Bronchial epithelial cell (primary cell): Measurements from ENCODE around the gene ZNF429. TPM values are rescaled to one million over a fixed set of nuclear protein-coding genes. Genes with fewer than 3 reads are reported as not detected.

Experiments
- DNase-seq: peaks from one replicate; pipeline ENCODE4 v3.0.0-alpha.2; 2010; ENCODE audit warnings: low read depth
- FAIRE-seq: peaks from 2 replicates; lab custom pipeline; 2011; peaks lifted over from hg19 to GRCh38; lab: Jason Lieb, UNC
- H3K27me3 ChIP-seq: 2 replicates; pipeline ENCODE4 v1.5.1; 2011; ENCODE audit warnings: low read length; ENCODE audit not compliant: control insufficient read depth, insufficient read depth
- H3K36me3 ChIP-seq: 2 replicates; pipeline ENCODE4 v1.5.1; 2011; ENCODE audit warnings: low read length; ENCODE audit not compliant: control insufficient read depth, insufficient read depth
- H3K4me3 ChIP-seq: 2 replicates; pipeline ENCODE4 v1.5.1; 2011; ENCODE audit warnings: mild to moderate bottlenecking, low read depth, low read length, control low read depth
- CTCF ChIP-seq: IDR thresholded peaks from 2 replicates; pipeline ENCODE4 v1.5.1; 2011; ENCODE audit warnings: mild to moderate bottlenecking, moderate library complexity, low read length, control low read depth, inconsistent platforms; ENCODE audit not compliant: insufficient read depth, severe bottlenecking
- total RNA-seq: library from RNA; depleted of rRNA; stranded (reverse); fragments of >200 nt; gene quantifications from 2 replicates; pipeline ENCODE4 v1.2.1, GENCODE V29; 2014

ZNF429 gene
- total RNA-seq, 1 donor from 2014 or later = 2.6 TPM

GRCh38 chr19:21580818-21581217, 75.4 kb downstream of the ZNF429 start:
- Histone ChIP-seq H3K27me3 (no peaks in the 10 kb centered on the region), H3K4me3 (no peak overlapping the region), H3K36me3 (no peaks in the 10 kb centered on the region)
- DNase-seq = no peak
- FAIRE-seq = no peak
- no peak for TF ChIP-seq CTCF

GRCh38 chr19:21581646-21582240, 76.3 kb downstream of the ZNF429 start:
- no peak for FAIRE-seq
- no peak for TF ChIP-seq CTCF
- H3K27me3 ChIP-seq = no peaks in the 10 kb centered on the region
- no peak for DNase-seq
- H3K36me3 ChIP-seq = no peaks in the 10 kb centered on the region
- H3K4me3 ChIP-seq = no peak overlapping the region

- no peaks in the 10 kb centered on the region for H3K36me3 ChIP-seq
- no peak for DNase-seq
- no peak for FAIRE-seq
- no peak overlapping the region for H3K4me3 ChIP-seq
- no peaks in the 10 kb centered on the region for H3K27me3 ChIP-seq
- TF ChIP-seq CTCF = no peak
Observed at GRCh38 chr19:21584537-21584936, 79.1 kb downstream of the ZNF429 start.

GRCh38 chr19:21585281-21585890, 80.0 kb downstream of the ZNF429 start:
- DNase-seq (no peak), FAIRE-seq (no peak)
- no peaks in the 10 kb centered on the region for H3K36me3 ChIP-seq
- H3K4me3 ChIP-seq = no peak overlapping the region
- TF ChIP-seq CTCF = no peak
- H3K27me3 ChIP-seq = no peaks in the 10 kb centered on the region

- peak overlapping the region; percentile 14 for H3K4me3 ChIP-seq
- H3K36me3 ChIP-seq = no peaks in the 10 kb centered on the region
- no peak for TF ChIP-seq CTCF
- FAIRE-seq = no peak
- no peak for DNase-seq
- H3K27me3 ChIP-seq = no peaks in the 10 kb centered on the region
Observed at GRCh38 chr19:21586311-21587116, 81.1 kb downstream of the ZNF429 start.
